ENCODE data around the gene POM121.
"Not testable (repeated sequence)": the region's sequence is repeated elsewhere in the genome, so short reads cannot be mapped to it uniquely, and the experiment has no call there.

- not testable (repeated sequence) for TF ChIP-seq SUZ12 (IDR thresholded peaks at IDR 0.05; ENCODE audit: extremely low read depth, insufficient read depth, insufficient read length); YY1 (IDR thresholded peaks at IDR 0.05; ENCODE audit: insufficient read depth, insufficient read length)
Observed at GRCh38 chr7:72960029-72960428, 35.1 kb downstream of the POM121 start.
